GM18511 (cell line): ENCODE results near the gene AKIRIN1.
A peak's percentile ranks its signal among the peaks of the same experiment; 100 is the strongest.
"Not testable (repeated sequence)": the region's sequence is repeated elsewhere in the genome, so short reads cannot be mapped to it uniquely, and the experiment has no call there.

Experiments
- ATAC-seq: cut with Tn5 transposase; IDR thresholded peaks from one replicate; pipeline ENCODE4 v1.9.1; 2021; ENCODE audit warnings: mild to moderate bottlenecking, moderate library complexity; ENCODE audit not compliant: unreplicated experiment

Gene AKIRIN1

GRCh38 chr1:39036678-39037077 is 45.6 kb downstream of the AKIRIN1 start:
- no peak for ATAC-seq

- ATAC-seq: no peak
Measured at GRCh38 chr1:39043513-39043912, 52.4 kb downstream of the AKIRIN1 start.

DNA sequence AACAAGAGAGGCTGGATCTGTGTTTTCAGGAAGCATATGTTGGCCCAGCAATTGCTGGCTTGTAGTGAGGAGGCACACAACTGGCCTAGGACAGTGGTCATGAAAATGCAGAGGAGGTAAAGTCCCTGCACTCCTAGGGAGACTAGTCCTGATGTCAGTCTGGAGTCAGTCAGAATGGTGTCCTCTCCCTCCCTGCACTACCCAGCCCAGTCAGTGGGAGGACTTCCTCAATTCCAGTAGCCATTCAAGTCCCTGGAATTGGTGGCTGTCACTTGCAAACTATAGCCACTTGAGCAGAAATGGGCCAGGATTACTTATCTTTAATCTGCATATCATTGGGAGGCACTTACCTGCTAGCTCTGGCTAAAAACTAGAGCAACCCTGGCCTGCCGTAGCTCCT is 53.7 kb downstream of the AKIRIN1 start:
- no peak for ATAC-seq

DNA sequence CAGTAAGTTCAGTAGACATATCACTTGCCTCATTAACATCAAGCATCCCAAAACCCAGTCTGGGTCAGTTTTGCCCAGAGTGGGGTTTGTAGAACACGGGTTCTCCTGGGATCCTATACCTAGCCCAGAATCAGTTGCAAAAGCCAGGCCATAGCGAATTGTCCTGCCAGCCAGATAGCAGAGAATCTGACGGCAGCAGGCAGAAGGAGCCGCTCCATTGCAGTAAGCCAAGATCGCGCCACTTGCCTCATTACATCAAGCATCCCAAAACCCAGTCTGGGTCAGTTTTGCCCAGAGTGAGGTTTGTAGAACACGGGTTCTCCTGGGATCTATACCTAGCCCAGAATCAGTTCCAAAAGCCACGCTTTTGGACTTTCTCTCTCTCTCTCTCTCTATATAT is 54.2 kb downstream of the AKIRIN1 start:
- ATAC-seq: no peak

GRCh38 chr1:39046613-39047210 is 55.6 kb downstream of the AKIRIN1 start:
- no peak for ATAC-seq

GRCh38 chr1:39047374-39048229 is 56.5 kb downstream of the AKIRIN1 start:
- peak; percentile 57 for ATAC-seq

DNA sequence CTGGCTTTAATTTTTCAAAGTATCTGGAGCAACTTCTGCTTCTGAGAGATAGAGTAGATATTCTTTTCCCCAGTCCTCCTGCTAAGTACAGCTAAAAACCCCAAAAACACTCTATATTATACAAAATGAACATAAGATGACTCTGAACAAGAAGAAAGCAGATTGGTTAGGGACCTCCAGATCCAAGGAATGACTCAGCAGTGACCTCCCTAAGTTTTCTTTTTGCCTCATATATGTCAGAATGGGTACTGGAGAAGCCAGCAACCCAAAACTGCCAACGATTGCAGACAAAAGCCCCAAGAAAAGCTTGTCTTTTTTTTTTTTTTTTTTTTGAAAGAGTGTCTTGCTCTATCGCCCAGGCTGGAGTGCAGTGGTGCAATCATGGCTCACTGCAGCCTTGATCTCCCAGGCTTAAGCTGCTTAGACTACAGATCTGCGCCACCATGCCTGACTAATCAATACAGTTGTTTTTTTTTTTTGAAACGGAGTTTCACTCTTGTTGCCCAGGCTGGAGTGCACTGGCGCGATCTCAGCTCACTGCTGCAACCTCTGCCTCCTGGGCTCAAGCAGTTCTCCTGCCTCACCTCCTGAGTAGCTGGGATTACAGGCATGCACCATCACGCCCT is 57.8 kb downstream of the AKIRIN1 start:
- no peak for ATAC-seq

DNA sequence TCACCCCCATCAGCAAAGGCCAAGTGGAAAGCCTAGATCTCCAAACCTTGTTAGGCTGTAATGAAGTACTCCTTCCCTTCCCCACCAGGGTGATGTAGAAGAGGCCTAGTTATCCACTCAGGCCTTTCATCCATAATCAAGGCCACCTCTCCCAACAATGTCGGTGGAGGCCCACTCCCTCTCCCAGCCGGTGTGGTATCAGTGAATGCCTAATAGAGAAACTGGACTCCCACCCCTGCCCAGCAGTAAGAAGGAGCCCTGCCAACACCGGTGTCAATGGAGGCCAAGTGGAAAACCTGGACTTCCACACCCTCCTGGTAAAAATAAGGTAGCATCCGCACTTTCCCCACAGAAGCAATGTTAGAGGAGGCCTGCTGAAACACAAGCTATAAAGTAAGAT is 58.9 kb downstream of the AKIRIN1 start:
- no peak for ATAC-seq

GRCh38 chr1:39051193-39051850 is 60.2 kb downstream of the AKIRIN1 start:
- not testable (repeated sequence) for ATAC-seq

GRCh38 chr1:39051956-39052355 is 60.9 kb downstream of the AKIRIN1 start:
- no peak for ATAC-seq

- ATAC-seq: not testable (repeated sequence)
Measured at GRCh38 chr1:39055213-39055710, 64.2 kb downstream of the AKIRIN1 start.
